ENCODE data around the gene KLHL26.

The KLHL26 gene

DNA sequence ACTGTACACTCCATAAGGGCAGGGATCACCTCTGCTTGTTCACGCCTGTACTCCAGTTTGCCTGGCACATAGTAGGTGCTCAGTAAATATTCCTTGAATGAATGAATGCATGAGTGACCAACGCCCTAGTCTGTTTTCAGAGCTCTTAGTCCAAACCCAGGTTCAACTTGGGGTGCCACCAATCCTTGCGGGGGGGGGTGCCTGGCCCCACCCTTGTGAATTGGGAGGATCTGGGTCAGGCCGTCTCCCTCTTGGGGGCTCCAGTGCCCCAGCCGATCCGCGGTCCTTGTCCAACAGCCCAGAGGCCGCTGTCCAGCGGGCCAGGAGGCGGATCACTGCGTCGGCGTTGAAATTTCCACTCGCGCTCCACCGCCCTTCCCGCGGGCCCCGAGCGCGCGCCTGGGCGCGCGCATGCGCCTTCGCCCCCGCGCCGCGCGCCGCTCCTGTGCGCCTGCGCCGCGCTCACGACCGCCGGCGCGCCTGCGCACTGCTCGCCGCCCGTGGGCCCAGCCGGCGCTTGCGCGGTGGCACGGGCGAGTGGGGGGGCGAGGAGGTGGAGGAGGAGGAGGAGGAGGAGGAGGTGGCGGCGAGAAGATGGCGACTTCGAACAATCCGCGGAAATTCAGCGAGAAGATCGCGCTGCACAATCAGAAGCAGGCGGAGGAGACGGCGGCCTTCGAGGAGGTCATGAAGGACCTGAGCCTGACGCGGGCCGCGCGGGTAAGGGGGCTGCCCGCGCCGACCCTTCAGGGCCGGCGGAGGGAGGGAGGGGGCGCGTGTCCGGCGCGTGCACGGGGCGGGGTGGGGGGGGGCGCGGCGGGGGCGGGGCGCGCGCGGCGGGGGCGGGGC, 46.5 kb downstream of the KLHL26 start, which contains the start of gene CRTC1:
Gene CRTC1 (plus strand): TSS at position 572 of the 849 bp plus-strand sequence. CDS start 23 bp downstream, at position 595.
- peak in 56 of 58 donors; percentile 40 to 93 (median 76) for DNase-seq

DNA sequence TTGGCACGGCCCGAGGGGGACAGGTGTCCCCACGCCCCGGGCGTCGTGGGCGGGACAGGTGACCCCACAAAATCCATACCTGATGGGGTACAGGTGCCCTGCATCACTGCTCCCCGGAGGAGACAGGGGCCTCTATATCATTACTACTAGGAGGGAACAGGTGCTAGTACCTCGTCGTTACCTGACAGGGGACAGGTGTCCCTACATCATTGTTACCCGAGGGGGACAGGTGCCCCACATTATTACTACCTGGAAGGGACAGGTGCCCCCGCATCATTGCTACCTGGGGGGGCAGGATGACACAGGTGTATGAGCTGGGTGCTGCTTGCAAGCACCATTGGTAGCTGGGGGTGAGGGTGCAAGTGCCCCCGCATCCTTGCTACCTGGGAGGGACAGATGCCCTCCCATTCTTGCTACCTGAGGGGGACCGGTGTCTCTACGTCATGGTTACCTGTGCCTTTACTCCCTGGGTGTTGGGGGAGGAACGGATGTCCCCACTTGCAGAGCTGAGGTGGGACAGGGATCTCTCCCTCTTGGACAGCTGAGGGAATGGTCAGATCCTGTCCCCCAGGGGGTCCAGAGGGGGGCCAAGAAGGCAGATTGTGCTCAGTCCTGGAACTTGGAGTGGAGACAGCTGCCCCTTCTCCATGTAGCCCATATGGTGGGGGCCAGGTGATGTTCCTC, 47.3 kb downstream of the KLHL26 start:
- no peak for DNase-seq

DNA sequence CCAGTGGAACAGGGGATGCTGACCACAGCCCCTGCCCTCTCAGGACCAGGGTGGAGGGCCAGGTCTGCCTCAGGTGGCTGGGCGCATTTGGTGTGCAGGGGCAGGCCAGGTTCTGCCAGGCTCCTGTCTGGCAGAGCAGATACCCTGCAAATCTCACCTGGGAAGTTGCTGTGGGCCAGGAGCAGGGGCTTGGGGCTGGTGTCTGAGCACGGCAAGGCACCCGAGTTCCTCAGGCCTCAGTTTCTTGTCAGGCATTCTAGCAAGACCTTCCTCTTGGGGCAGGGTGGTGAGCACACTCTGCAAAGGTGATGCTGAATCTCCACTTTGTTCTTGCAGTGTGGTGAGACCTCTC, 47.8 kb downstream of the KLHL26 start:
- no peak for DNase-seq

DNA sequence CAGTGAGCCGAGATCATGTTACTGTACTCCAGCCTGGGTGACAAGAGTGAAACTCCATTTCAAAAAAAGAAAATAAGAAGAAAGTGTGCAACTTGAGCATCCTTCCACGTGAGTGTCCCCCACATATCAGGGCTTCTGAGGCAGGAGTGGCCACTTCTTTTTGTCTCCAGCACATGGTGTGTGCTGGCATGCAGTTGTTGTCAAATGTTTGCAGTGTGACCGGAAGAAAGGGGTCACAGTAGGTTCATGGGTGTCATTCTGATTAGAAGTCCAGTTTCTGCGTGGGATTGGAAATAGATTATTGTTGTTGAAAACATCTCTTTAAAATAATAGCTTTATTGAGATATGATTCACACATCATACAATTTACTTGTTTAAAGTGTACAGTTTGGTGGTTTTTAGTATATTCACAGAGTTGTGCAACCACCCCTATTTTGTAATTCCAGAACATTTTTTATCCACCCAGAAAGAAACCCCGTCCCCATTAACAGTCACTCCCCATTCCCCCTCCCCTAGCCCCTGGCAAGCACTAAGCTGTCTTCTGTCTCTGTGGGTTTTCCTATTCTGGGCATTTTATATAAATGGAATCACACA, 48.9 kb downstream of the KLHL26 start:
- DNase-seq, result no peak

DNA sequence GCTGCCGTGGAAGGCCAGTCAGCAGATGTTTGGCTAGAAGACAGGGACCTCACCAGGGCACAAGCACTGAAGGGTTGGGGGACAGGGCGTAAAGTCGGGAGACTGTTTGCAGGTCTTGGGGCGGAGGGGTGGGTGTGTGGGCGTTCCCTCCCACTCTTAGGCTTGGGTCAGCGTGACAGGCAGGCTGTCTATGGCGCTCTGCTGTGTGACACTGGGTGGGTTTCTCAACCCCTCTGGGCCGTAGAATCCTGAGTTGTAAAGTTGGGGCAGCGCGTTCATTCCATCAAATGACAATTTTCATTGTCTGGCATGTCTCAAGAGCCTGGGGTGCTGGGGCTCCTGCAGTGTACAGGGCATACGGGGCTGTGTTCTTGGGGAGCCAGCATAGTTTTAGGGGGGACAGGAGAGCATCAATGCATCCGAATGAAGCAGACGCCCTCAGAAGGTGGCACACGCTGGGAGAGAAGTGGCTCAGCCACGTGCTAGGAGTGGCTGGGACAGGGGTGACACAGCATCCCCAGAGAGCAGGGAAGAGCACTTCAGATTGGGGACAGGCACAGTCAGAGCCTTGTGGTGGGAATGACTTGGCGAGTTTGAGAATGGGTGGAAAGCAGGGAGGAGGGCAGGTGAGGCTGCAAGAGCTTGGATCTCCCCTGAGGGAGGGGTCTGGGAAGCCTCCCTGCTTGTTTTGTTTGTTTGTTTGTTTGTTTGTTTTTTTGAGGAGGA, 51.1 kb downstream of the KLHL26 start:
- no peak for DNase-seq

DNA sequence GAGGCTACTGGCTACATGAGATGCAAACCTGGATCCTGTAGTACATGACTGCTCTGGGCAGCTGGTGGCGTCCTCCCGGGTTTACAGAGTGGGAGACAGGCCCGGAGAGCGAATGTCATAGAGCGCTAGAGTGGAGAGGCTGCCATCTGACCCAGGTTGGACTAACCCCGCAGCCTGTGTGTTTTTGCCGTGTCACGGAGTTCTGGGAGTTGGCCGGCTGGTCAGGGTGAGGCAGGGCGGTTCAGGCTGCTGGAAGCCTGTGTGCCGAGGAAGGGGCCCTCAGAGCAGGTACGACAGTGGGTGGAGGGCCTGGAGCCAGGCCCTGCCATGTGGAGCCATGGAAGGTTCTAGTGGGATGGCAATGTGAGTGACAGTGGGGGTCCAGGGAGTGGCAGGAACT, 59.2 kb downstream of the KLHL26 start:
- DNase-seq, result no peak

DNA sequence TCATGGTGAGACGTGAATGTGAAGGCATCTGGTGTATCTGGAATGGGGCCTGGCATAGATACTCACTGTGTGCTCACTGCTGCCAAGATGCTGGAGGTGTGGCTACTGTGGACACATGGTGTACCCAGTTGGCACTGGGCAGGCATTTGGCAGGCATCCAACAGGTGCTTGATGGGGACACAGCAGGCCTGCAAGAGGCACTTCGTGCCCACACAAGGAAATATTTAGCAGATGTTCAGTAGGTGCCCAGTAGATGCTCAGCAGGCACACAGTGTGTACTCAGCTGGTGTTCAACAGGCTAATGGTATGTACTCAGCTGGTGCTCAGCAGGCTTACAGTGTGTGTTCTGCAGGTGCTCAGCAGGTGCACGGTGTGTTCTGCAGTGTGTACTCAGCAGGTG, 60.9 kb downstream of the KLHL26 start:
- peak in 2 of 58 donors; percentile 16 to 32 for DNase-seq

DNA sequence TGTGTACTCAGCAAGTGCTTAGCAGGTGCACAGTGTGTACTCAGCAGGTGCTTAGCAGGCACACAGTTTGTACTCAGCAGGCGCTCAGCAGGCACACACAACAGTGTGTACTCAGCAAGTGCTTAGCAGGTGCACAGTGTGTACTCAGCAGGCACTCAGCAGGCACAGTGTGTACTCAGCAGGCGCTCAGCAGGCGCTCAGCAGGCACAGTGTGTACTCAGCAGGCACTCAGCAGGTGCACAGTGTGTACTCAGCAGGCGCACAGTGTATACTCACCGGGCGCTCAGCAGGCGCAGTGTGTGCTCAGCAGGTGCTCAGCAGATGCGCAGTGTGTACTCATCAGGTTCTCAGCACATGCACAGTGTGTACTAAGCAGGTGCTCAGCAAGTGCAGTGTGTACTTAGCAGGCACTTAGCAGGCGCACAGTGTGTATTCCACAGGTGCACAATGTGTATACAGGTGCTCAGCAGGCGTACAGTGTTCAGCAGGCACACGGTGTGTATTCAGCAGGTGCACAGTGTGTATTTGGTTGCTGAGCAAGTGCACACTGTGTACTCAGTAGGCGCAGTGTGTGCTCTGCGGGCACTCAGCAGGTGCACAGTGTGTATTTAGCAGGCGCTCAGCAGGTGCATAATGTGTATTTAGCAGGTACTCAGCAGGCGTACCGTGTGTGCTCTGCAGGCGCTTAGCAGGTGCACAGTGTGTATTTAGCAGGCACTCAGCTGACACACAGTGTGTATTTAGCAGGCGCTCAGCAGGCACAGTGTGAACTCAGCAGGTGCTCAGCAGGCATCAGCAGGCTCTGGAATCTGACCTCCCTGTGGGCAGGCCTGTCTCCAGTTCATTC, 61.7 kb downstream of the KLHL26 start:
- DNase-seq, result no peak

DNA sequence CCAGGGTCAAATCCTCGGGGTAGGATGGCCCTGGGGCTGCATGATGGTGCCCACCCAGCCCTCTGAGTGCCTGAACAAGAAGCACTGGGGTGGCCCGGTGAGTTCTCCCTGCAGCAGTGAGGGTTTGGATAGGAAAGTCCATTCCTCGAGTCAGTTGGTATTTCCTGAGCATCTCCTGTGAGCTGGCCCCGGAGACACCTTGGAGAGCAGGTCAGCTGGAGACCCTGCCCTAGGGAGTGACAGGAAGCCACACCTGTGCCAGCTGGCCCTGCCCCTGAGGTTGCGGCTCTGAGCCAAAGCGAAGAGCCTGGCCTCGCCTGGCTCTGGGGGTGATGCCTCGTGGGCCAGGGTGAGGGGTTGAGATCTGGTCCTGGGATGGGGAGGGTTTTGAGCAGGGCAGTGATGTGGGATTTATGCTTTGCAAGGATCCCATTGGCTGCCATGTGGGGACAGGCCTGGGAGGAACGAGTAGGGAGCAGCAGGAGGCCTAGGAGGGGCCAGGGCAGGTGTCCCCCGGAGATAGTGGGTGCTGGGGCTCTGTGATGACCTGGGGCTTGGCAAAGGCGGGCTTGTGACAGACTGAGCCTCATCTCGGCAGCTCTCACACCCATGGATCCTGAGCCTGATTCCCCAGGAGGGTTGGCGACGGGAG, 62.7 kb downstream of the KLHL26 start:
- DNase-seq, result no peak

DNA sequence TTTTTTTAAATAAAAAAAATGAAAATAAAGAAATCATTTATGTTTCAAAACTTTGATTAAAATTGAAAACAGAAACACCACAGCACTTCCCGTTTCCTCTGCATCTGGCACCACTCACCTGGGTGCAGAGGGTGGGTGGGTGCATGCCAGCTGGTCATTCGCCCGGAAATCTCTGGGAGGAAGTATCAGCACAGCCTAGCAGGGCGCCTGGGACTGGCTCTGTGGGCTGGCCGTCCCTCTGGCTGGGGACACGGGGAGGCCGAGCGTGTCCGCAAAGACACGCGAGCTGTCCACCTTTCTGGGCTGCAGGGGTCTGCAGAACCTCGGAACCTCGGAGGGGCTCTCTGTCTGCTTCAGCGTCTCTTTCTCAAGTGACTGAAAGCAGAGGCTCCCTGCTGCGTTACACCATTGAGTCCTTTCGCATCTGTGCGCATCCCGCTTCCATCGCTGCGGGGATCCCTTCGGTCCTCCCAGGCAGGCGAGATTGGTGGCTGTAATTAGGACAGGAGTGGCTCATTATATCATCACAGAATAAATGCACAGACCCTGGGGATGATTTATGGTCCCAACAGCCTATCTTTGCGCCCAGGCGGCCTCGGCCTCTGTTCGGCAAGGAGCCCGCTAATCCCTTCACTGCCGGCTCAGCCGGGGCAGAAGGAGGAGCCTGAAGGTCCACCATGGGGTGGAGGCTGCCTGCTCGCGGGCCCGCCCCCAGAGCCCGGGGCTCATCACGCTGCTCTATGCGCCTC, 63.8 kb downstream of the KLHL26 start:
- DNase-seq, result peak in 42 of 58 donors; percentile 8 to 56 (median 34)

DNA sequence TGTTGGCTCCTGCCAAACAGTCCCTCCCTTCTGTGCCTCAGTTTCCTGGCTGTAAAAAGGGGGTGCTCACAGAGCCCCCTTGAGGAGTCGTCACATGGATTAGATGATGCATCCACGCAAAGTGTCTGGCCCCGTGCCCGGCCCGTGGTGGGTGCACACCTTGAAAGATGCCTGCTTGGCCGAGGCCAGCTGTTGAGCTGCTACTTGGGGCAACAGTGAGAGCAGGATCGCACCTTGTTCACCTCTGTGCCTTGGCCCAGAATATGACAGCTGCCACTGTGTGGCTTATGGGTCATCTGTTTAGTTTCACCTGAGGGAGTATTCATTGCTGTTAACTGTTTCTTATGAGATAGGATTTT, 64.4 kb downstream of the KLHL26 start:
- DNase-seq, result peak in 1 of 58 donors; percentile 48

DNA sequence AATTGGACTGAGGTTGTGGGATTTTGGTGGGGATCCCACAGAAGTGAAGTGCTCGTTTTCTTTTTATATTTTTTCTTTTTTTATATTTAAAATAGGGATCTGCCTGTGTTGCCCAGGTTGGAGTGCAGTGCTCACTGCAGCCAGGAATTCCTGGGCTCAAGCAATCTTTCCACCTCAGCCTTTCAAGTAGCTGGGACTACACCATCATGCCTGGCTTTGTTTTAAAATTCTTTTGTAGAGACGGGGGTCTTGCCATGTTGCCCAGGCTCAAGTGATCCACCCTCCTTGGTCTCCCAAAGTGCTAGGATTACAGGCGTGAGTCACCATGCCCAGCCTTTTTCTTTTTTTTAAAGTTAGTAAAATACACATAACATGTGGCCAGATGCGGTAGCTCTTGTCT, 67.2 kb downstream of the KLHL26 start:
- no peak for DNase-seq

DNA sequence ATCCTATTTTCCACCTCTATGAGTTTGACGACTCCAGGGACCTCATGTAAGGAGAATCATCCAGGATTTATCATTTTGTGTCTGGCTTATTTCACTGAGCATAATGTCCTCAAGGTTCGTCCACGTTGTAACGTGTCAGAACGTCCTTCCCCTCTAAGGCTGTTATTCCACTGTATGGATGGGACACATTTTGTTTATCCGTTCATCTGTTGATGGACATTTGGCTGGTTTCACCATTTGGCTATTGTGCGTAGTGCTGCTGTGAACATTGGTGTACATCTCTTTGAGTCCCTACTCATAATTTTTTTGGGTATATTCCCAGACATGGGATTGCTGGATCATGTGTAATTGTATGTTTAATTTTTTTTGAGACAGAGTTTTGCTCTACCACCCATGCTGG, 68.1 kb downstream of the KLHL26 start:
- no peak for DNase-seq

DNA sequence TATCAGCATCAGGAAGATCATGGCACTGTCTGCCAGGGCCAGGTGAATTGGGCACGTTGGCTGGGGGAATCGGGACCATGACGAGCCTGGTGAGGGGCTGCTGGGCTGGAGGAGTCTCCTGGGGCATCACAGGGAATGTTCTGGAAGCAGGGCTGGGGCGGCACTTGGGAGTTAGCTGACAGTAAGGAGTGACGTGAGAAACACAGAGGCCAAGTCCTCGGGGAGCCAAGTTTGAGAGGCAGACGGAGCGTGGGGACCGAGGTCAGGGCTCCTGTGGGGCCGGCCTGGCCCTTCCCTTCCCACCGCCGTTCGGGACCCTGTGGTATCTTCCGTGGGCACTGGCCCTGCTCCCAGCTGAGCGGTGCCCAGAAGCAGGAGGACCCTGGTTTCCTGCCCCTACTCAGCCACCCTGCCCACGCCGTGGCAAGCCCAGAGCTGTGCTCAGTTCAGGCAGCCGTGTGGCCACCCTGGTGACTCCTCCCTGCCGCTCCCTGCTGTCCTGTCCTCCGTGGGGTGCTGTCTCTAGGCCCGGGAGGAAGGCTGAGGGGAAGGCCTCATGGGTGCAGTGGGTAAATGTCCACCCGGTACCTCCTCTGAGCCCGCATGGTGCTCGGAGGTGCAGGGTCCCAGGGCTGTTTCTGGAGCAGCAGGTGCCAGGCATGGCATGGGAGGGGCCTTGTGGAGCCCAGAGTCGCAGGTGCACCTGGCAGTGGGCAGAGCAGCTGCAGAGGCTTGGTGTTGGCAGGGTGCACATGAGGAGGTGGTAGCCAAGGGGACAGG, 71.8 kb downstream of the KLHL26 start:
- DNase-seq, result peak in 1 of 58 donors; percentile 10

DNA sequence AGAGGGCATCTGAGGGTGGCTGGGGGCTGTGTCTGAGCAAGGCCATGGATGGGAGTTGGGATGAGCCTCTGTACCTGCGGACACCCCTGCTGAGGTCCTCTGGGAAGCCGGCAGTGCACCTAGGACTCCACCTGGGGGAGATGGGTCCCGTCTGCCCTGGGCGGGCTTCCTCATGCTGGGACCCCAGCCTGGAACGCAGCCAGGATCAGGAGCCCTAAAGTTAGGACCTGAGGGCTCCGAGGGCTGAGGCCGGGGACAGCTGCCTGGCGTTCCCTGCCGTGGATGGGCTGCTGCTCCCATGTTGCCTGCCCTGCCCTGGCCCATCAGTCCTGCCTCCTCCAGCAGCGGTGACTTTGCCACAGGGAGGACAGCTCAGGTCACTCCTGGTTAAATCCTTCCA, 72.7 kb downstream of the KLHL26 start:
- DNase-seq, result no peak

DNA sequence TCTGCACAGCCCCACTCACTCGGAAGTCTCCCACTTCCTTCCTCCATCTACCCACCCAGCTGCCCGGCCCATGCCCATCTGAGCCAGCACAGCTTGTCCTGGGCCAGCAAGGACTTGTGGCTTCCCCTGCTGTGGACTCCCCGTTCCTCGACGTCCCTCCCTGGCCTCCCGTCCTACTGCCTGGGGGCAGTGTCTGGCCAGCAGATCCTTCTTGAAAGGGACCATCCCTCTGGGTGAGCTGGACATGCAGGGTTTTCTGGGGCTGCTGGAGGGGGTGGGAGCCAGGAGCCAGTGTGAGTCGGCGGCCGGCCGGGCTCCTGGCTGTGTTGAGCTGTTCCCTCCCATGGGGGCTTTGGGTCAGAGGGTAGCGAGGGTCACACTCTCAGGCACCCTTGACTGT, 73.4 kb downstream of the KLHL26 start:
- no peak for DNase-seq

DNA sequence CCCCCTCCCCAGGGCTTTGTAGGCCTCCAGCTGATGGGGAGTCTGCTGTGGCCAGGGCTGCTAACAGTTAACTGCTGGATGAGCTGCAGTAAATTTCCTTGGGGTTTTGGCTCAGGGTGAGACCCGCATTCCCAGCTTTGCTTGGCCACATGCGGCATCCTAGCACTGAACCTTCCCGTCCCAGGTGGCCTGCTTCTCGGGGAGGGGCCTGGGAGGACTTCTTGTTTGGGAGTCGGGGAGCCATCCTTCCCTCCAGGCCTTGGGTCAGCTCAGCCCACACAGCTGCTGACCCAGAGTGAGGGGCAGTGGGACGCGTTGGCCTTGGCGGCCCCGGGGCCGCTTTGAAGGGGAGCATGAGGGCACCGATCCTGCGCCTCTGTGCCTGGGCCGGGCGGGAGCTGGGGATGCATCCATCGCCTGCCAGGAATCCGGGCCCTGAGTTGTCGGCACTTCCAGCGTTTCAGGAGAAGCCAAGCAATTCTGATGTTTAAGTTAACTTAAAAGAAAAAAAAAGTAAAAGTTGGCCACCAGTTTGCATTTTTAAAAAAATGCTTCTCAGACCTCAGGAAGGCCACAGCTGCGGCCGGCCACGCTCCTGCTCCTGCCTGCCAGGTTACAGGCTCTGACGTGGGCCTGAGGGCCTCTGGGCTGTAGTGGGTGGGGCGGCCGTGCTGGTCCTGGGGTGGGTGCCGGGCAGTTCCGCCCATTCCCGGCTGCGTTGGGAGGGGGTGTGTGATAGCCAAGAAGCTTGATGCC, 74.3 kb downstream of the KLHL26 start:
- no peak for DNase-seq

DNA sequence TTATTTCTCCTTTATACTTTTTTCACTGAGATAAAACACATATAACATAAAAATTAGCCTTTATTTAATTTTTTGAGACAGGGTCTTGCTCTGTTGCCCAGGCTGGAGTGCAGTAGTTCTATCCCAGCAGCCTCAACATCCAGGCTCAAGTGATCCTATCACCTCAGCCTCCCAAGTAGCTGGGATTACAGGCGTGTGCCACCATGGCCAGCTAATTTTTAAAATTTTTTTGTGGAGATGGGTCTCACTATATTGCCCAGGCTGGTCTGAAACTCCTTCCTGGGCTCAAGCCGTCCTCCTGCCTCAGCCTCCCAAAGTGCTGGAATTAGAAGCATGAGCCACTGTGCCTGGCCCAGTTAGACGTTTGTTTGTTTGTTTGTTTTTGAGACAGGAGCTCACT, 75.1 kb downstream of the KLHL26 start:
- DNase-seq, result no peak

All from anterior cingulate cortex (tissue), 58 donors.